Mesenchymal stem cell (in vitro differentiated cells and primary cell): ENCODE data around the gene TXNRD3.
A peak's percentile ranks its signal among the peaks of the same experiment; 100 is the strongest.

ENCODE experiments used
- DNase-seq: peaks from one replicate; pipeline ENCODE4 v3.0.0-alpha.2; 2013
- H2AFZ ChIP-seq: one replicate; pipeline ENCODE4 v1.6.1; 2013; ENCODE audit warnings: low read depth, mild to moderate bottlenecking, control low read depth, inconsistent platforms, low read length, moderate library complexity
- H2AK5ac ChIP-seq: 2 replicates; pipeline ENCODE4 v1.6.1; 2013; ENCODE audit warnings: low read length, moderate library complexity, mild to moderate bottlenecking, inconsistent platforms; ENCODE audit not compliant: severe bottlenecking
- H2BK120ac ChIP-seq: one replicate; pipeline ENCODE4 v1.6.1; 2013; ENCODE audit warnings: low read depth, mild to moderate bottlenecking, inconsistent platforms, low read length, moderate library complexity
- H2BK12ac ChIP-seq, 2 experiments: one replicate each; pipeline ENCODE4 v1.6.1; 2013; ENCODE audit warnings: inconsistent platforms in 2 of 2, low read length in 2 of 2, mild to moderate bottlenecking in 2 of 2, moderate library complexity in 2 of 2, control low read depth in 1 of 2
- H2BK15ac ChIP-seq: one replicate; pipeline ENCODE4 v1.6.1; 2013; ENCODE audit warnings: mild to moderate bottlenecking, low read depth, inconsistent platforms; ENCODE audit not compliant: poor library complexity, severe bottlenecking
- H2BK5ac ChIP-seq: 2 replicates; pipeline ENCODE4 v1.6.1; 2013; ENCODE audit warnings: low read depth, mild to moderate bottlenecking, low read length, control low read depth, inconsistent platforms; ENCODE audit not compliant: poor library complexity, severe bottlenecking
- H3K14ac ChIP-seq, 2 experiments: one replicate each; pipeline ENCODE4 v1.6.1; 2013; ENCODE audit warnings: inconsistent platforms in 2 of 2, low read length in 2 of 2, control low read depth in 1 of 2, mild to moderate bottlenecking in 1 of 2, moderate library complexity in 1 of 2
- H3K18ac ChIP-seq, 2 experiments: one replicate each; pipeline ENCODE4 v1.6.1; 2013; ENCODE audit warnings: inconsistent platforms in 2 of 2, low read length in 2 of 2, control low read depth in 1 of 2, low read depth in 1 of 2, mild to moderate bottlenecking in 1 of 2
- H3K23ac ChIP-seq, 2 experiments: one replicate each; pipeline ENCODE4 v1.6.1; 2013; ENCODE audit warnings: inconsistent platforms in 2 of 2, low read length in 2 of 2, mild to moderate bottlenecking in 2 of 2, moderate library complexity in 2 of 2, control low read depth in 1 of 2
- H3K27ac ChIP-seq: 2 replicates; pipeline ENCODE4 v1.5.1; 2013; ENCODE audit warnings: mild to moderate bottlenecking, moderate library complexity, low read length, control low read depth, inconsistent platforms; ENCODE audit not compliant: poor library complexity, severe bottlenecking
- H3K27me3 ChIP-seq, 2 experiments: 2 replicates each; pipeline versions ENCODE4 v1.6.1 to v1.7.0; 2013; ENCODE audit warnings: low read length in 2 of 2, mild to moderate bottlenecking in 2 of 2, moderate library complexity in 2 of 2, control low read depth in 1 of 2, inconsistent platforms in 1 of 2; ENCODE audit not compliant: control insufficient read depth in 1 of 2, insufficient read depth in 1 of 2
- H3K36me3 ChIP-seq, 2 experiments: 2 replicates each; pipeline versions ENCODE4 v1.6.1 to v1.7.0; 2013; ENCODE audit warnings: low read length in 2 of 2, control low read depth in 1 of 2, inconsistent platforms in 1 of 2, low read depth in 1 of 2, mild to moderate bottlenecking in 1 of 2; ENCODE audit not compliant: insufficient read depth in 2 of 2, control insufficient read depth in 1 of 2
- H3K4ac ChIP-seq, 2 experiments: one replicate each; pipeline ENCODE4 v1.6.1; 2013; ENCODE audit warnings: inconsistent platforms in 2 of 2, low read length in 2 of 2, mild to moderate bottlenecking in 2 of 2, moderate library complexity in 2 of 2, control low read depth in 1 of 2, low read depth in 1 of 2
- H3K4me1 ChIP-seq: 2 replicates; pipeline ENCODE4 v1.6.1; 2013; ENCODE audit warnings: low read depth, low read length, control low read depth; ENCODE audit not compliant: control insufficient read depth, insufficient read depth
- H3K4me2 ChIP-seq: 2 replicates; pipeline ENCODE4 v1.6.1; 2013; ENCODE audit warnings: low read length, mild to moderate bottlenecking, inconsistent platforms; ENCODE audit not compliant: poor library complexity, severe bottlenecking
- H3K4me3 ChIP-seq, 2 experiments: 2 replicates each; pipeline versions ENCODE4 v1.5.1 to v1.7.0; 2013; ENCODE audit warnings: low read length in 2 of 2, mild to moderate bottlenecking in 2 of 2, control low read depth in 1 of 2, low read depth in 1 of 2; ENCODE audit not compliant: insufficient read depth in 1 of 2
- H3K79me1 ChIP-seq: replicated peaks from 2 replicates; pipeline ENCODE4 v1.6.1; 2013; ENCODE audit warnings: mild to moderate bottlenecking, control low read depth, low read length, inconsistent platforms; ENCODE audit not compliant: poor library complexity, severe bottlenecking
- H3K9ac ChIP-seq: 2 replicates; pipeline ENCODE4 v1.7.0; 2013; ENCODE audit warnings: mild to moderate bottlenecking, low read length, moderate library complexity
- H3K9me3 ChIP-seq: 2 replicates; pipeline ENCODE4 v1.7.0; 2013; ENCODE audit warnings: mild to moderate bottlenecking, low read length; ENCODE audit not compliant: control insufficient read depth
- H4K8ac ChIP-seq: one replicate; pipeline ENCODE4 v1.6.1; 2013; ENCODE audit warnings: inconsistent platforms, mild to moderate bottlenecking, low read length, moderate library complexity
- H4K91ac ChIP-seq: one replicate; pipeline ENCODE4 v1.6.1; 2013; ENCODE audit warnings: mild to moderate bottlenecking, low read length, inconsistent platforms
- whole genome bisulfite sequencing: methylation state at CpG from one replicate; pipeline ENCODE4 v1.1.7; 2013; ENCODE audit warnings: mixed read lengths; 5-methylcytosine and 5-hydroxymethylcytosine counted together

TXNRD3 gene

DNA sequence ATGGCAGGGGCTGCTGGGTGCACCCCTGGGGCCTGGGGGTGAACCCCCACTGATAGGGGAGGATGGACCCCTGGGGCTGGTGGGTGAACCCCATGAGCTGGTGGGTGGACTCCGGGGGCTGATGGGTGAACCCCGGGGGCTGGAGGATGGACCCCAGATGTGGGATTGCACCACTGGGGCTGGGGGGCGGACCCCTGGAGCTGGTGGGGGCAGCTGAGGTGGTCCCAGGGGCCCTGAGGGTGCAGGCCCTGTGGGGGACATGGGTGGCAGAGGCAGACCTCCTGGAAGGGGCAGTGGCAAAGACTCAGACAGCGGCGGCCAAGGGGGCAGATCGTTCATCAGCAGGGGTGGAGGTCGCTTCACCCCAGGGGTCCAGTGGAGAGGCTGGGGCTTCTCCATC, 17.4 kb upstream of the TXNRD3 start:
- Histone ChIP-seq H3K9ac (no peak overlapping the region), H2BK15ac (no peak overlapping the region), H2AK5ac (no peak overlapping the region), H3K9me3 (peaks cover 9% of the 10 kb centered on the region), H2BK120ac (no peak overlapping the region), H2BK12ac (no peak overlapping the region), H3K4me1 (peaks cover 2% of the 10 kb centered on the region), H2BK5ac (no peak overlapping the region), H3K36me3 (no peaks in the 10 kb centered on the region), H3K23ac (no peak overlapping the region), H3K4me2 (no peak overlapping the region), H3K27ac (no peak overlapping the region), H3K4ac (no peak overlapping the region), H3K27me3 (peaks cover 13 to 18% of the 10 kb centered on the region in 2 experiments), H3K18ac (no peak overlapping the region), H2AFZ (no peak overlapping the region), H3K79me1 (no peaks in the 10 kb centered on the region), H3K14ac (no peak overlapping the region), H3K4me3 (peak overlapping the region in 1 of 2 experiments; percentile 16), H4K8ac (no peak overlapping the region), H4K91ac (no peak overlapping the region)
- DNase-seq = no peak
- WGBS = 69% methylated on average over 4 of the region's 7 CpGs

DNA sequence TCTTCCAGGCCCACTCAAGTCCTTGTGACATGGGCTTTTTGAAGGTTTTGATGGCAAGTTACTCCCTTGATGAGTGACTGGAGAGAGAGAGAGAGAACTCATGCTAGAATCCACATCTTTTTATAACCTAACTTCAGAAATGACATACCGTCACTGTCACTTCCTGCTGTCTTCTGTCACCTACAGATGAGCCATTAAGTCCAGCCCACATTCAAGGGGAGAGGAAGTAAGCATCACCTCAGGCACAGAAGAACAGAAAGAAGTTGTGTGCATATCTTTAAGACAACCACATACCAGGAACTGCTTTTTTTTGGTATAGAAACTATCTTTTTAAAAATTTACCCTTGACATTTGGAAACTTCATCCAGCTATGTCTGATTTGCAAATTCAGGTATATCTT, 16.6 kb upstream of the TXNRD3 start:
- H3K36me3 ChIP-seq = no peaks in the 10 kb centered on the region

GRCh38 chr3:126668450-126669401, 13.8 kb upstream of the TXNRD3 start:
- H3K79me1 ChIP-seq = no peaks in the 10 kb centered on the region
- no peak overlapping the region for H2BK5ac ChIP-seq
- 84% methylated on average over 13 of the region's 13 CpGs for WGBS
- no peak overlapping the region for H3K4ac ChIP-seq
- H3K27ac ChIP-seq = no peak overlapping the region
- no peak overlapping the region for H4K8ac ChIP-seq
- no peak overlapping the region for H2AFZ ChIP-seq
- H3K18ac ChIP-seq = no peak overlapping the region
- no peak overlapping the region for H2BK15ac ChIP-seq
- no peak overlapping the region for H3K23ac ChIP-seq
- no peak for DNase-seq
- peaks cover 7% of the 10 kb centered on the region for H3K9me3 ChIP-seq
- H3K14ac ChIP-seq = no peak overlapping the region
- H3K36me3 ChIP-seq = no peaks in the 10 kb centered on the region
- no peak overlapping the region for H3K4me2 ChIP-seq
- no peak overlapping the region for H2BK12ac ChIP-seq
- H3K4me3 ChIP-seq = no peak overlapping the region
- no peak overlapping the region for H2BK120ac ChIP-seq
- H2AK5ac ChIP-seq = no peak overlapping the region
- H3K9ac ChIP-seq = no peak overlapping the region
- H3K4me1 ChIP-seq = peaks cover 2% of the 10 kb centered on the region
- H4K91ac ChIP-seq = no peak overlapping the region
- peaks cover 15 to 28% of the 10 kb centered on the region in 2 experiments for H3K27me3 ChIP-seq

More for the DNA sequence above, 16.6 kb upstream of the TXNRD3 start:
- H3K18ac ChIP-seq = no peak overlapping the region
- H2BK12ac ChIP-seq = no peak overlapping the region
- no peak overlapping the region for H4K91ac ChIP-seq
- H3K9ac ChIP-seq = no peak overlapping the region
- H3K4me3 ChIP-seq = no peak overlapping the region
- no peak overlapping the region for H3K27ac ChIP-seq
- no peak overlapping the region for H3K4ac ChIP-seq
- no peak overlapping the region for H3K4me2 ChIP-seq
- H2BK120ac ChIP-seq = no peak overlapping the region
- no peak overlapping the region for H3K14ac ChIP-seq
- no peak overlapping the region for H2BK5ac ChIP-seq
- H3K27me3 ChIP-seq = peaks cover 10 to 19% of the 10 kb centered on the region in 2 experiments
- H4K8ac ChIP-seq = no peak overlapping the region
- peaks cover 9% of the 10 kb centered on the region for H3K9me3 ChIP-seq
- no peak overlapping the region for H2BK15ac ChIP-seq
- no peak overlapping the region for H3K23ac ChIP-seq
- DNase-seq = no peak
- H3K79me1 ChIP-seq = no peaks in the 10 kb centered on the region
- peaks cover 2% of the 10 kb centered on the region for H3K4me1 ChIP-seq
- 44% methylated on average over 1 of the region's 1 CpG for whole genome bisulfite sequencing
- H2AK5ac ChIP-seq = no peak overlapping the region
- H2AFZ ChIP-seq = no peak overlapping the region

DNA sequence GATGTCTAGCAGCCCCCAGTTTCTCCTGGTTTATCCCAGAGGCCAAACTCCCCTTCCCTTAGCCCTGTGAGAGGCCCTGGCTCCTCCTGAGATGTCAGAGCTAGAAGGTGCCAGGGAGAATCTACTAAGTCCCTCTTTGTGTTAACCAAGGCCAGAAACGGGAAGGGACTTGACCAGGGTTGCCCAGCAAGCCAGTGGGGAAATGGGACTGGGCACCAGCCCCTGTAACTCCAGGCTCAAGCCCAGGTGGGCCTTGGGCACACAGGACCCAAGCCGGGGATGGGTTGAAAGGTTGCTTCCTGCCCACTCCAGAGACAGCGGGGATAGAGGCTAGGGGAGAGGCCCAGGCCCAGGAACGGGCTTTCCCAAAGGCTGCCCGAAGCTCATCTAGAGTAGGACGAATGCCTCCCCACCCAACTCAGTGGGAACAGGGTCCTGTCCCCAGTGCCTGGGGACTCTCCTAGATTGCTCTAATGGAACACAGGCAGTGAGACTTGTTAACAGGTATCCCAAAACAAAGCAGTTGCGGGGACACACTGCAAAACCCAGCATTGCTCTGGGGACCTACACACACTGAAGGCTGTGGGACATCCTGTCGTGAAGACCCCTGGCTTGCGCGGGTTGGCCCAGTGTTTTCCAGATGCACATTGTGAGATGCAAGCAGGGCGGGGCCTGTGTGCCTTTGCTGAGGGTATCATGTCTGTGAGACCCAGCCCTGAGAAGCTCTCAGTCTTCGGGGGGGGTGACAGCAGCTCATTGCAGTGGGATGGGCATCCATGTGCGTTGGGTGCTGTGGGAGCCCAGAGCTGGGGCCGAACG, 12.9 kb upstream of the TXNRD3 start:
- Histone ChIP-seq H3K9ac (no peak overlapping the region), H2BK12ac (no peak overlapping the region), H3K23ac (no peak overlapping the region), H3K4me1 (peaks cover 2% of the 10 kb centered on the region), H4K8ac (no peak overlapping the region), H2BK120ac (no peak overlapping the region), H2BK5ac (no peak overlapping the region), H3K27ac (no peak overlapping the region), H3K4me3 (no peak overlapping the region), H3K36me3 (no peaks in the 10 kb centered on the region), H4K91ac (no peak overlapping the region), H2AK5ac (no peak overlapping the region), H3K9me3 (no peaks in the 10 kb centered on the region), H2BK15ac (no peak overlapping the region), H3K14ac (no peak overlapping the region), H3K4me2 (no peak overlapping the region), H3K27me3 (peaks cover 17 to 37% of the 10 kb centered on the region in 2 experiments), H3K18ac (no peak overlapping the region), H2AFZ (no peak overlapping the region), H3K4ac (no peak overlapping the region), H3K79me1 (no peaks in the 10 kb centered on the region)
- WGBS = 85% methylated on average over 15 of the region's 15 CpGs
- DNase-seq = no peak
